SHP77 treated with DMSO at 0.1 percent for 48 hours (cell line): Measurements from ENCODE around the gene MARCHF10.

Experiments used
- DNase-seq: peaks from one replicate; lab custom pipeline; 2025; lab: John Stamatoyannopoulos, UW

The MARCHF10 gene

GRCh38 chr17:62822080-62822904 is 14.2 kb upstream of the MARCHF10 start:
- no peak for DNase-seq

- DNase-seq, result no peak
Observed at GRCh38 chr17:62821189-62822079, 13.3 kb upstream of the MARCHF10 start.

GRCh38 chr17:62819511-62820221 is 11.6 kb upstream of the MARCHF10 start:
- DNase-seq, result no peak

- DNase-seq, result no peak
Observed at GRCh38 chr17:62818526-62818925, 10.4 kb upstream of the MARCHF10 start.

GRCh38 chr17:62816282-62816839 is 8.2 kb upstream of the MARCHF10 start:
- DNase-seq, result no peak

GRCh38 chr17:62809656-62810055 is 1.5 kb upstream of the MARCHF10 start:
- DNase-seq, result no peak

GRCh38 chr17:62808576-62808970 is 459 bp upstream of the MARCHF10 start:
- no peak for DNase-seq

- no peak for DNase-seq
Observed at GRCh38 chr17:62805234-62805633, 2.9 kb downstream of the MARCHF10 start.

GRCh38 chr17:62804822-62805221 is 3.3 kb downstream of the MARCHF10 start:
- DNase-seq, result peak; percentile 15

- DNase-seq, result no peak
Observed at GRCh38 chr17:62804025-62804424, 4.1 kb downstream of the MARCHF10 start.

GRCh38 chr17:62802561-62803205 is 5.4 kb downstream of the MARCHF10 start:
- DNase-seq, result peak; percentile 87

GRCh38 chr17:62801553-62802114 is 6.5 kb downstream of the MARCHF10 start:
- no peak for DNase-seq

- DNase-seq, result no peak
Observed at GRCh38 chr17:62800585-62800984, 7.5 kb downstream of the MARCHF10 start.

GRCh38 chr17:62797959-62798358 is 10.2 kb downstream of the MARCHF10 start:
- DNase-seq, result no peak

- no peak for DNase-seq
Observed at GRCh38 chr17:62796291-62796690, 11.8 kb downstream of the MARCHF10 start.

GRCh38 chr17:62794666-62794971 is 13.5 kb downstream of the MARCHF10 start:
- no peak for DNase-seq

GRCh38 chr17:62793919-62794665 is 14.0 kb downstream of the MARCHF10 start:
- no peak for DNase-seq

GRCh38 chr17:62792447-62792800 is 15.7 kb downstream of the MARCHF10 start:
- no peak for DNase-seq

GRCh38 chr17:62791767-62792446 is 16.2 kb downstream of the MARCHF10 start:
- peak; percentile 53 for DNase-seq

- DNase-seq, result no peak
Observed at GRCh38 chr17:62791235-62791734, 16.8 kb downstream of the MARCHF10 start.
